K562 (cell line): ENCODE results near the gene RPL14. TPM values are rescaled to one million over a fixed set of nuclear protein-coding genes. Genes with fewer than 3 reads are reported as not detected.

Experiments used
- CBX5 ChIP-seq: IDR thresholded peaks from 2 replicates; pipeline ENCODE4 v1.6.1; 2014; ENCODE audit warnings: low read depth, borderline replicate concordance
- ETV1 ChIP-seq: fragments of 450-650 bp; conservative IDR thresholded peaks from 2 replicates; pipeline ENCODE4 v1.6.1; 2016; ENCODE audit warnings: missing genetic modification characterization, control low read depth, low read depth, missing compliant biosample characterization
- FOXK2 ChIP-seq, 2 experiments: fragments of 450-650 bp; IDR thresholded peaks in 1 of 2; conservative IDR thresholded peaks in 1 of 2; 2 replicates each; pipeline ENCODE4 v1.6.1; 2016; ENCODE audit warnings: low read depth in 2 of 2, mild to moderate bottlenecking in 1 of 2
- ILF3 ChIP-seq: fragments of 450-650 bp; IDR thresholded peaks from 2 replicates; pipeline ENCODE4 v1.6.1; 2018; ENCODE audit warnings: antibody characterized with exemption, mild to moderate bottlenecking, moderate library complexity, borderline replicate concordance
- IRF2 ChIP-seq: sonication (generic); formaldehyde crosslinking; IDR thresholded peaks from 2 replicates; pipeline ENCODE4 v1.8.1; 2022; ENCODE audit warnings: mild to moderate bottlenecking, missing genetic modification reagents
- MAFK ChIP-seq: IDR thresholded peaks from 2 replicates; pipeline ENCODE4 v1.6.1; 2011; ENCODE audit warnings: low read length, improper control_type of control experiment
- MITF ChIP-seq: IDR thresholded peaks from 2 replicates; pipeline ENCODE4 v1.6.1; 2014; ENCODE audit warnings: antibody characterized with exemption
- NONO ChIP-seq, 2 experiments: fragments of 200-400 bp in 1 of 2; fragments of 450-650 bp in 1 of 2; formaldehyde crosslinking in 1 of 2; IDR thresholded peaks; 2 replicates each; pipeline ENCODE4 v1.6.1; 2017; ENCODE audit warnings: low read depth in 2 of 2, mild to moderate bottlenecking in 2 of 2, moderate library complexity in 2 of 2, low read length in 1 of 2
- PCBP2 ChIP-seq: fragments of 200-400 bp; formaldehyde crosslinking; IDR thresholded peaks from 2 replicates; pipeline ENCODE4 v1.6.1; 2018; ENCODE audit warnings: low read length, low read depth, mild to moderate bottlenecking, moderate library complexity; ENCODE audit not compliant: poor library complexity, severe bottlenecking
- RBM25 ChIP-seq: fragments of 200-400 bp; formaldehyde crosslinking; IDR thresholded peaks from 2 replicates; pipeline ENCODE4 v1.6.1; 2018; ENCODE audit warnings: low read length, low read depth, moderate library complexity; ENCODE audit not compliant: severe bottlenecking
- SMAD3 ChIP-seq: fragments of 450-650 bp; formaldehyde crosslinking; conservative IDR thresholded peaks from 2 replicates; pipeline ENCODE4 v1.4.0; 2020; ENCODE audit warnings: mild to moderate bottlenecking
- YBX1 ChIP-seq: fragments of 450-650 bp; IDR thresholded peaks from 2 replicates; pipeline ENCODE4 v1.7.1; 2016; ENCODE audit warnings: mild to moderate bottlenecking
- ZNF124 ChIP-seq: sonication (generic); formaldehyde crosslinking; IDR thresholded peaks from 2 replicates; pipeline ENCODE4 v1.8.1; 2022; ENCODE audit warnings: missing genetic modification reagents
- ZNF253 ChIP-seq: fragments of 250-450 bp; sonication (Bioruptor Pico); conservative IDR thresholded peaks from 2 replicates; pipeline ENCODE4 v1.6.1; 2021; ENCODE audit warnings: mild to moderate bottlenecking
- ZNF282 ChIP-seq: sonication (generic); formaldehyde crosslinking; IDR thresholded peaks from 2 replicates; pipeline ENCODE4 v1.8.1; 2023; ENCODE audit warnings: missing genetic modification reagents
- ZNF551 ChIP-seq: fragments of 250-450 bp; sonication (Bioruptor Pico); IDR thresholded peaks from 2 replicates; pipeline ENCODE4 v1.5.0; 2021; ENCODE audit warnings: mild to moderate bottlenecking, moderate library complexity
- ZNF766 ChIP-seq: fragments of 200-800 bp; sonication (Bioruptor generic); conservative IDR thresholded peaks from 2 replicates; pipeline ENCODE4 v1.6.1; 2016; ENCODE audit warnings: missing genetic modification characterization, missing compliant biosample characterization
- polyA plus RNA-seq, 8 experiments: library from polyadenylated mRNA; depleted of rRNA in 4 of 8; stranded (reverse) in 5 of 8; unstranded in 3 of 8; fragments of >200 nt; fragmentation: Nextera tagmentation in 2 of 8; fragmentation: Illumina TruSeq in 1 of 8; extraction: Ambion mirVana in 2 of 8; extraction: Trizol in 1 of 8; gene quantifications; 2 replicates each; pipeline versions ENCODE4 v1.2.1 to v1.2.3, GENCODE V29; 2011 to 2014; ENCODE audit warnings: inconsistent platforms in 1 of 8, missing spikeins in 1 of 8
- total RNA-seq, 7 experiments: library from RNA; depleted of rRNA in 6 of 7; stranded (reverse); fragments of >200 nt in 6 of 7; fragmentation: Illumina TruSeq in 2 of 7; extraction: Trizol in 2 of 7; gene quantifications; 2 replicates each; pipeline versions ENCODE4 v1.2.1 to v1.2.3, GENCODE V29; 2011 to 2021; ENCODE audit warnings: low replicate concordance in 1 of 7
- TF ChIP-seq, protein P1 (sequence below): sonication (generic); IDR thresholded peaks from 2 replicates; pipeline ENCODE4 v1.6.1; 2016
- TF ChIP-seq, protein P2 (sequence below): fragments of 250-450 bp; sonication (Bioruptor Pico); IDR thresholded peaks from 2 replicates; pipeline ENCODE4 v1.5.0; 2020; ENCODE audit warnings: mild to moderate bottlenecking
- TF ChIP-seq, protein P3 (sequence below): fragments of 450-650 bp; IDR thresholded peaks from 2 replicates; pipeline ENCODE4 v1.6.1; 2017; ENCODE audit warnings: antibody characterized with exemption, mild to moderate bottlenecking

Gene RPL14
- total and polyA plus RNA-seq, 9 of the 15 experiments (the other 6 are each of a cell fraction or from before 2014, with no cell fraction given) = 851 to 4,649 (median 2,133) TPM

DNA sequence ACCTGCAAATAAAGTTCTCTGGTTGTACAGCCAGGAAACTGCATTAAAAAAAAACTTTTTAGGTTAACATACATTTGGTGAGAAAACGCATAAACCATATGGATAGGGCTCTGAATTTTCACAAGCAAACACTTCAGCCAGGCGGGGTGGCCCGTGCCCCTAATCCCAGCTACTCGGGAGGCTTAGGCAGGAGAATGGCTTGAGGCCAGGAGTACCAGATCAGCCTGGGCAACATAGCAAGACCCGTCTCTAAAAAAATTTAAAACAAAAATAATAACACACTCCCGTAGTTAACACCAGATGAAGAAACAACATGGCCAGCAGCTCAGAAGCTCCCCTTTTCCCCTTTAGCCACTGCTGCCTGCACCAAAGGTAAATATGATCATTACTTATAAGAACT, 3.2 kb upstream of the RPL14 start (continued):
- no peak for TF ChIP-seq ZNF253
- TF ChIP-seq MITF = no peak
- TF ChIP-seq ZNF766 = no peak
- TF ChIP-seq SMAD3 = no peak
- TF ChIP-seq YBX1 = no peak
- no peak for TF ChIP-seq MAFK
- TF ChIP-seq ZNF282 (CRISPR knock-in tag) = no peak
- peak; percentile 40 for TF ChIP-seq RBM25
- TF ChIP-seq, protein P1, sequence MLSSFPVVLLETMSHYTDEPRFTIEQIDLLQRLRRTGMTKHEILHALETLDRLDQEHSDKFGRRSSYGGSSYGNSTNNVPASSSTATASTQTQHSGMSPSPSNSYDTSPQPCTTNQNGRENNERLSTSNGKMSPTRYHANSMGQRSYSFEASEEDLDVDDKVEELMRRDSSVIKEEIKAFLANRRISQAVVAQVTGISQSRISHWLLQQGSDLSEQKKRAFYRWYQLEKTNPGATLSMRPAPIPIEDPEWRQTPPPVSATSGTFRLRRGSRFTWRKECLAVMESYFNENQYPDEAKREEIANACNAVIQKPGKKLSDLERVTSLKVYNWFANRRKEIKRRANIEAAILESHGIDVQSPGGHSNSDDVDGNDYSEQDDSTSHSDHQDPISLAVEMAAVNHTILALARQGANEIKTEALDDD = no peak
- TF ChIP-seq ZNF124 = no peak
- no peak for TF ChIP-seq CBX5
- no peak for TF ChIP-seq IRF2
- TF ChIP-seq NONO (IDR thresholded peaks at IDR 0.05; ENCODE audit: low read depth in 2 of 2, low read length in 1 of 2) = no peak
- no peak for TF ChIP-seq PCBP2
- TF ChIP-seq ETV1 (tag) = no peak
- TF ChIP-seq, protein P2, sequence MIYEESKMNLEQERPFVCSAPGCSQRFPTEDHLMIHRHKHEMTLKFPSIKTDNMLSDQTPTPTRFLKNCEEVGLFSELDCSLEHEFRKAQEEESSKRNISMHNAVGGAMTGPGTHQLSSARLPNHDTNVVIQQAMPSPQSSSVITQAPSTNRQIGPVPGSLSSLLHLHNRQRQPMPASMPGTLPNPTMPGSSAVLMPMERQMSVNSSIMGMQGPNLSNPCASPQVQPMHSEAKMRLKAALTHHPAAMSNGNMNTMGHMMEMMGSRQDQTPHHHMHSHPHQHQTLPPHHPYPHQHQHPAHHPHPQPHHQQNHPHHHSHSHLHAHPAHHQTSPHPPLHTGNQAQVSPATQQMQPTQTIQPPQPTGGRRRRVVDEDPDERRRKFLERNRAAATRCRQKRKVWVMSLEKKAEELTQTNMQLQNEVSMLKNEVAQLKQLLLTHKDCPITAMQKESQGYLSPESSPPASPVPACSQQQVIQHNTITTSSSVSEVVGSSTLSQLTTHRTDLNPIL (CRISPR knock-in tag) = no peak
- TF ChIP-seq ILF3 = no peak
- no peak for TF ChIP-seq ZNF551 (CRISPR knock-in tag)
- TF ChIP-seq FOXK2 (conservative IDR thresholded peaks at IDR 0.05 in 1 of 2, IDR thresholded peaks at IDR 0.05 in 1 of 2; ENCODE audit: low read depth in 2 of 2) = peak in 1 of 2 experiments; percentile 41; a peak in 1 of 4 replicates
- TF ChIP-seq, protein P3, sequence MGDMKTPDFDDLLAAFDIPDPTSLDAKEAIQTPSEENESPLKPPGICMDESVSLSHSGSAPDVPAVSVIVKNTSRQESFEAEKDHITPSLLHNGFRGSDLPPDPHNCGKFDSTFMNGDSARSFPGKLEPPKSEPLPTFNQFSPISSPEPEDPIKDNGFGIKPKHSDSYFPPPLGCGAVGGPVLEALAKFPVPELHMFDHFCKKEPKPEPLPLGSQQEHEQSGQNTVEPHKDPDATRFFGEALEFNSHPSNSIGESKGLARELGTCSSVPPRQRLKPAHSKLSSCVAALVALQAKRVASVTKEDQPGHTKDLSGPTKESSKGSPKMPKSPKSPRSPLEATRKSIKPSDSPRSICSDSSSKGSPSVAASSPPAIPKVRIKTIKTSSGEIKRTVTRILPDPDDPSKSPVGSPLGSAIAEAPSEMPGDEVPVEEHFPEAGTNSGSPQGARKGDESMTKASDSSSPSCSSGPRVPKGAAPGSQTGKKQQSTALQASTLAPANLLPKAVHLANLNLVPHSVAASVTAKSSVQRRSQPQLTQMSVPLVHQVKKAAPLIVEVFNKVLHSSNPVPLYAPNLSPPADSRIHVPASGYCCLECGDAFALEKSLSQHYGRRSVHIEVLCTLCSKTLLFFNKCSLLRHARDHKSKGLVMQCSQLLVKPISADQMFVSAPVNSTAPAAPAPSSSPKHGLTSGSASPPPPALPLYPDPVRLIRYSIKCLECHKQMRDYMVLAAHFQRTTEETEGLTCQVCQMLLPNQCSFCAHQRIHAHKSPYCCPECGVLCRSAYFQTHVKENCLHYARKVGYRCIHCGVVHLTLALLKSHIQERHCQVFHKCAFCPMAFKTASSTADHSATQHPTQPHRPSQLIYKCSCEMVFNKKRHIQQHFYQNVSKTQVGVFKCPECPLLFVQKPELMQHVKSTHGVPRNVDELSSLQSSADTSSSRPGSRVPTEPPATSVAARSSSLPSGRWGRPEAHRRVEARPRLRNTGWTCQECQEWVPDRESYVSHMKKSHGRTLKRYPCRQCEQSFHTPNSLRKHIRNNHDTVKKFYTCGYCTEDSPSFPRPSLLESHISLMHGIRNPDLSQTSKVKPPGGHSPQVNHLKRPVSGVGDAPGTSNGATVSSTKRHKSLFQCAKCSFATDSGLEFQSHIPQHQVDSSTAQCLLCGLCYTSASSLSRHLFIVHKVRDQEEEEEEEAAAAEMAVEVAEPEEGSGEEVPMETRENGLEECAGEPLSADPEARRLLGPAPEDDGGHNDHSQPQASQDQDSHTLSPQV = 0 out of 2 replicates have a peak, but pooled peaks have one; percentile 30
